GM12878 (cell line): ENCODE results near the gene NFASC. TPM values are rescaled to one million over a fixed set of nuclear protein-coding genes. Genes with fewer than 3 reads are reported as not detected.

Experiments used
- ATF2 ChIP-seq: IDR thresholded peaks from 2 replicates; pipeline ENCODE4 v1.6.1; 2012; ENCODE audit warnings: low read length, inconsistent platforms
- ESRRA ChIP-seq: IDR thresholded peaks from 2 replicates; pipeline ENCODE4 v1.6.1; 2012; ENCODE audit warnings: mild to moderate bottlenecking, low read length, improper control_type of control experiment
- KDM1A ChIP-seq: fragments of 200-600 bp; sonication (generic); IDR thresholded peaks from 2 replicates; pipeline ENCODE4 v1.6.1; 2016; ENCODE audit warnings: borderline replicate concordance
- MTA2 ChIP-seq: fragments of 450-650 bp; IDR thresholded peaks from 2 replicates; pipeline ENCODE4 v1.6.1; 2016; ENCODE audit warnings: low read depth, mild to moderate bottlenecking, moderate library complexity
- NR2C1 ChIP-seq: fragments of 450-650 bp; IDR thresholded peaks from 2 replicates; pipeline ENCODE4 v1.6.1; 2017; ENCODE audit warnings: antibody characterized with exemption, mild to moderate bottlenecking, moderate library complexity
- PKNOX1 ChIP-seq: fragments of 450-650 bp; IDR thresholded peaks from 2 replicates; pipeline ENCODE4 v1.6.1; 2016; ENCODE audit warnings: mild to moderate bottlenecking
- SUZ12 ChIP-seq: fragments of 200-600 bp; sonication (generic); IDR thresholded peaks from one replicate; pipeline ENCODE4 v1.6.1; 2018; ENCODE audit warnings: antibody characterized with exemption, mild to moderate bottlenecking; ENCODE audit not compliant: unreplicated experiment
- TCF7 ChIP-seq: IDR thresholded peaks from 2 replicates; pipeline ENCODE4 v1.6.1; 2014; ENCODE audit warnings: antibody characterized with exemption, borderline replicate concordance
- USF2 ChIP-seq: IDR thresholded peaks from 2 replicates; pipeline ENCODE4 v1.6.1; 2011; ENCODE audit warnings: low read depth, low read length, improper control_type of control experiment, borderline replicate concordance
- ZBTB11 ChIP-seq: fragments of 450-650 bp; formaldehyde crosslinking; IDR thresholded peaks from 2 replicates; pipeline ENCODE4 v1.5.0; 2022; ENCODE audit warnings: mild to moderate bottlenecking, missing genetic modification characterization
- polyA plus RNA-seq, 11 experiments: library from polyadenylated mRNA; depleted of rRNA in 4 of 11; unstranded in 6 of 11; stranded (reverse) in 5 of 11; fragments of >200 nt; fragmentation: Nextera tagmentation in 4 of 11; fragmentation: Illumina TruSeq in 1 of 11; extraction: Ambion mirVana in 4 of 11; extraction: Trizol in 1 of 11; gene quantifications; 1 replicate in 1 of 11; 2 replicates in 10 of 11; pipeline versions ENCODE4 v1.2.1 to v1.2.3, GENCODE V29; 2011 to 2016; ENCODE audit warnings: inconsistent platforms in 2 of 11, missing spikeins in 2 of 11, low read depth in 1 of 11
- total RNA-seq, 4 experiments: library from RNA; depleted of rRNA in 3 of 4; stranded (reverse); fragments of >200 nt in 3 of 4; fragmentation: Illumina TruSeq in 1 of 4; extraction: Trizol in 1 of 4; gene quantifications; 2 replicates each; pipeline versions ENCODE4 v1.2.1 to v1.2.3, GENCODE V29; 2013 to 2021

Gene NFASC
- total and polyA plus RNA-seq, 10 of the 15 experiments (the other 5 are each of a cell fraction or from before 2014, with no cell fraction given) = 0.04 to 0.31 (median 0.12) TPM; not detected in 4

GRCh38 chr1:204968135-204968534, 97.5 kb downstream of the NFASC start (continued):
- TF ChIP-seq USF2 (no peak), KDM1A (no peak), TCF7 (no peak), ESRRA (no peak), NR2C1 (no peak), MTA2 (no peak), ATF2 (no peak), SUZ12 (no peak), PKNOX1 (no peak), ZBTB11 (no peak)
